Skin of body (tissue), 2 donors: ENCODE measurements around the gene SMG6. TPM values are rescaled to one million over a fixed set of nuclear protein-coding genes. Genes with fewer than 3 reads are reported as not detected.

Experiments
- DNase-seq: peaks from one replicate; lab custom pipeline; 2025; lab: John Stamatoyannopoulos, UW
- total RNA-seq: library from RNA; depleted of rRNA; stranded (reverse); fragments of >200 nt; gene quantifications from one replicate; pipeline ENCODE4 v1.2.3, GENCODE V29; 2014

Gene SMG6
- total RNA-seq, 1 donor from 2014 or later: 21.1 TPM

GRCh38 chr17:2107050-2107449, 196.5 kb downstream of the SMG6 start:
- no peak for DNase-seq

- DNase-seq: peak; percentile 24
Measured at GRCh38 chr17:2106308-2106955, 197.2 kb downstream of the SMG6 start.

GRCh38 chr17:2105663-2106062, 197.9 kb downstream of the SMG6 start:
- DNase-seq: no peak

GRCh38 chr17:2102931-2103809, 200.4 kb downstream of the SMG6 start:
- no peak for DNase-seq

GRCh38 chr17:2101448-2102257, 201.9 kb downstream of the SMG6 start:
- DNase-seq: no peak

- no peak for DNase-seq
Measured at GRCh38 chr17:2095536-2095910, 208.1 kb downstream of the SMG6 start.

- peak; percentile 23 for DNase-seq
Measured at GRCh38 chr17:2094891-2095535, 208.6 kb downstream of the SMG6 start.

- DNase-seq: no peak
Measured at GRCh38 chr17:2093349-2093748, 210.2 kb downstream of the SMG6 start.

- DNase-seq: no peak
Measured at GRCh38 chr17:2092253-2092652, 211.3 kb downstream of the SMG6 start.

- peak; percentile 89 for DNase-seq
Measured at GRCh38 chr17:2090804-2091534, 212.6 kb downstream of the SMG6 start.

- DNase-seq: no peak
Measured at GRCh38 chr17:2090210-2090641, 213.4 kb downstream of the SMG6 start.

GRCh38 chr17:2089021-2089422, 214.6 kb downstream of the SMG6 start:
- DNase-seq: peak; percentile 88

- peak; percentile 46 for DNase-seq
Measured at GRCh38 chr17:2087597-2088211, 215.9 kb downstream of the SMG6 start.

- no peak for DNase-seq
Measured at GRCh38 chr17:2086306-2086705, 217.3 kb downstream of the SMG6 start.

- peak; percentile 82 for DNase-seq
Measured at GRCh38 chr17:2085648-2085949, 218.0 kb downstream of the SMG6 start.

GRCh38 chr17:2084766-2085647, 218.6 kb downstream of the SMG6 start:
- peak; percentile 95 for DNase-seq

GRCh38 chr17:2084036-2084765, 219.4 kb downstream of the SMG6 start:
- peak; percentile 71 for DNase-seq

- DNase-seq: no peak
Measured at GRCh38 chr17:2083613-2084035, 220.0 kb downstream of the SMG6 start.
